ENCODE measurements around the gene MOAP1.
"Not testable (repeated sequence)": the region's sequence is repeated elsewhere in the genome, so short reads cannot be mapped to it uniquely, and the experiment has no call there.

The MOAP1 gene

DNA sequence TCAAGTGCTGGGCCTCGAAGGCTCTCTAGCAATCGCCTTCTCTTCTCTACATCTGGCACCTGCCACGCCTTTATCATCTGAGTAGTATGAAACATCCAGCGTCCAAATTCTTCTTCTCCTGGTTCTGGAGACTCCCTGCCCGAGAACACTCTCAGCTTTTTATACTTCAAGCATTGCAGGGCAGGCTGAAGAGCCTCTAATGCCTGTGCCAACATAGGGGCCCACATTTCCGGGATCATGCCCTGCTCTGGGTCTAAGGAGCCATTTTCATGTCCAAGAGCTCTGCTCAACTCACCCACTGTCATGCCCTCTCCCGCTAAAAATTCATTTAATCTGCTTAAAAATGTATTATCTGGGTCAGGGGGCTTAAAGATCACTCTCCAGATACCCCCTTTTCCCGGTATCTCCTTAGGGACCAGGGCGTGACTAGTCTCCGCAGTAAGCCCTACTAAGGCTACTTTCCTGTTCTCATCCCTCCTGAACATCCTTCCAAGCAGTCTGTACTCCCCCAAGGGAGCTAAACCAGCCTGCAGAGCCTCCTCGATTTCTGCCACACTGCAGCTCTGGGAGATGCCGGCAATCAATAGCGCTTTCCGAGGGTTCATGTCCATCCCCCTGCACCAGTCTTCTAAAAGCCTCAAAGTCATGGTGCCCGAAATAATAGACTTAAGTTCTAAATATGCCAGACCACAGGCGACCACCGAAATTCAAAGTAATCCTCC is 940 bp downstream of the MOAP1 start:
- TF ChIP-seq, protein P1, sequence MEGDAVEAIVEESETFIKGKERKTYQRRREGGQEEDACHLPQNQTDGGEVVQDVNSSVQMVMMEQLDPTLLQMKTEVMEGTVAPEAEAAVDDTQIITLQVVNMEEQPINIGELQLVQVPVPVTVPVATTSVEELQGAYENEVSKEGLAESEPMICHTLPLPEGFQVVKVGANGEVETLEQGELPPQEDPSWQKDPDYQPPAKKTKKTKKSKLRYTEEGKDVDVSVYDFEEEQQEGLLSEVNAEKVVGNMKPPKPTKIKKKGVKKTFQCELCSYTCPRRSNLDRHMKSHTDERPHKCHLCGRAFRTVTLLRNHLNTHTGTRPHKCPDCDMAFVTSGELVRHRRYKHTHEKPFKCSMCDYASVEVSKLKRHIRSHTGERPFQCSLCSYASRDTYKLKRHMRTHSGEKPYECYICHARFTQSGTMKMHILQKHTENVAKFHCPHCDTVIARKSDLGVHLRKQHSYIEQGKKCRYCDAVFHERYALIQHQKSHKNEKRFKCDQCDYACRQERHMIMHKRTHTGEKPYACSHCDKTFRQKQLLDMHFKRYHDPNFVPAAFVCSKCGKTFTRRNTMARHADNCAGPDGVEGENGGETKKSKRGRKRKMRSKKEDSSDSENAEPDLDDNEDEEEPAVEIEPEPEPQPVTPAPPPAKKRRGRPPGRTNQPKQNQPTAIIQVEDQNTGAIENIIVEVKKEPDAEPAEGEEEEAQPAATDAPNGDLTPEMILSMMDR (IDR thresholded peaks at IDR 0.05; ENCODE audit: borderline replicate concordance, insufficient read depth, low read depth, low read length) = no peak
- peak overlapping the region; percentile 98 for H3K4me3 ChIP-seq (ENCODE audit: low read depth, low read length)

DNA sequence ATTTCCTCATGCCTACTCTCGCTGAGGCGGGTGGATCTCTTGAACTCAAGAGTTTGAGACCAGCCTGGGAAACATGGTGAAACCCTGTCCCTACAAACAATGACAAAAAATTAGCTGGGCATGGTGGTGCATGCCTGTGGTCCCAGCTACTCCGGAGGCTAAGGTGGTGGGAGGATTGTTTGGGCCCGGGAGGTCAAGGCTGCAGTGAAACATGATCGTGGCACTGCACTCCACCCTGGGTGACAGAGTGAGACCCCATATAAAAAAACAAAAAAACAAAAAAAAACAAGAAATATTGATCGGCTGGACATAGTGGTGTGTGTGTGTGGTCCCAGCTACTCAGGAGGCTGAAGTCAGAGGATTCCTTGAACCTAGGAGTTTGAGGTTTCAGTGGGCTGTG is 9.2 kb downstream of the MOAP1 start:
- TF ChIP-seq, protein P1 (IDR thresholded peaks at IDR 0.05; ENCODE audit: borderline replicate concordance, insufficient read depth, low read depth, low read length) = no peak
- H3K4me3 ChIP-seq (ENCODE audit: low read depth, low read length) = no peak overlapping the region

DNA sequence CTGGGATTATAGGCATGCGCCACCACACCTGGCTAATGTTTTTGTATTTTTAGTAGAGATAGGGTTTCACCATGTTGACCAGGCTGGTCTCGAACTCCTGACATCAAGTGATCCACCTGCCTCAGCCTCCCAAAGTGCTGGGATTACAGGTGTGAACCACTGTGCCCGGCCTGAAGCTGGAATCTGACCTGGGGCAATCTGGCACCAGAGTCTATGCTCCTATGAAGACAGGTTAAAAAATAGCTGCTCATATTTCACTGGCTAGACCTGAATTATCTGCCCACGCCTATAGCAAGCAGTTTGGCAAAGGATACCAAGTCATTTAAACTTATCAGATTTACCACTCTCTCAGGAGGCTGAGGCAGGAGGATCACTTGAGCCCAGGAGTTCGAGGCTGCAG is 10.0 kb downstream of the MOAP1 start:
- not testable (repeated sequence) for H3K4me3 ChIP-seq (ENCODE audit: low read depth, low read length)

DNA sequence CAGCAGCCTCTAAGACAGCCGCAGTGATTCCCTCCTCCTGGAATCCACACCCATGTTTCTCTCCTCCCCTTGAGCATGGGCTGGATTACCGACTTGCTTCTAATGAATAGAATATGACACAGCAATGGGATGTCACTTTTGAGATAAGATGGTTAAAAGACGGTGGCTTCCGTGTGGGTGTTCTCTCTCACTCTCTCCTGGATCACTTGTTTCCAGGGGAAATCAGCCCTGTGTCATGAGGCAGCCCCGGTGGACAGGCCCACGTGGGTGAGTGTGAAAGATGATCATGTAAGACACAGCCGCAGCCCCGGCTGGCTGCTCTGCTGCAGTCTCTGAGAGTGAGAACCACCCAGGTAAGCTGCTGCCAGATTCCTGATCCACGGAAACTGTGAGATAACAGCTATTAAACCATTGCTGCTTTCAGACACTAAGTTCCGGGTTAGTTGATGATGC is 10.7 kb downstream of the MOAP1 start:
- TF ChIP-seq, protein P1 (IDR thresholded peaks at IDR 0.05; ENCODE audit: borderline replicate concordance, insufficient read depth, low read depth, low read length) = no peak

DNA sequence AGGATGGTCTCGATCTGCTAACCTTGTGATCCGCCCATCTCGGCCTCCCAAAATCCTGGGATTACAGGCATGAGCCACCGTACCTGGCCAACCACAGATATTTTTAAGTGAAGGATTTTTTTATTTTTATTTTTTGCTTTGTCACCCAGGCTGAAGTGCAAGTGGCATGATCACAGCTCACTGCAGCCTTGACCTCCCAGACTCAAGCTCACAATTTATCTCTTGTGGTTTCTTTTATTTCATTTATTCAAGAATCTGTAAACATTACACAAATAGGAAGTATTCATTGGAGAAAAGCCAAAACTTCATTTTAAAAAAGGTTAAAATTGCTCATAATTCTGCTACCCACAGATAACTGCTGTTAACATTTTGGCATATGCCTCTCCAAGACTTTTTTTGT is 13.3 kb downstream of the MOAP1 start:
- TF ChIP-seq, protein P1 (IDR thresholded peaks at IDR 0.05; ENCODE audit: borderline replicate concordance, insufficient read depth, low read depth, low read length) = no peak
- no peak overlapping the region for H3K4me3 ChIP-seq (ENCODE audit: low read depth, low read length)

More for the DNA sequence above, 10.7 kb downstream of the MOAP1 start:
- no peak overlapping the region for H3K4me3 ChIP-seq (ENCODE audit: low read depth, low read length)

DNA sequence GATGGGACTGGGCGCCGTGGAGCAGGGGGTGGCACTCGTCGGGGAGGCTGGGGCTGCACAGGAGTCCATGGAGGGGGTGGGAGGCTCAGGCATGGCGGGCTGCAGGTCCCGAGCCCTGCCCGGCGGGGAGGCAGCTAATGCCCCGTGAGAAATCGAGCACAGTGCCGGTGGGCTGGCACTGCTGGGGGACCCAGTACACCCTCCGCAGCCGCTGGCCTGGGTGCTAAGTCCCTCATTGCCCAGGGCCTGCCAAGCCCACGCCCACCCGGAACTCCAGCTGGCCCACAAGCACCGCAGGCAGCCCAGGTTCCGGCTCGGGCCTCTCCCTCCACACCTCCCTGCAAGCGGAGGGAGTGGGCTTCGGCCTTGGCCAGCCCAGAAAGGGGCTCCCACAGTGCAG is 14.6 kb downstream of the MOAP1 start:
- not testable (repeated sequence) for H3K4me3 ChIP-seq (ENCODE audit: low read depth, low read length)

DNA sequence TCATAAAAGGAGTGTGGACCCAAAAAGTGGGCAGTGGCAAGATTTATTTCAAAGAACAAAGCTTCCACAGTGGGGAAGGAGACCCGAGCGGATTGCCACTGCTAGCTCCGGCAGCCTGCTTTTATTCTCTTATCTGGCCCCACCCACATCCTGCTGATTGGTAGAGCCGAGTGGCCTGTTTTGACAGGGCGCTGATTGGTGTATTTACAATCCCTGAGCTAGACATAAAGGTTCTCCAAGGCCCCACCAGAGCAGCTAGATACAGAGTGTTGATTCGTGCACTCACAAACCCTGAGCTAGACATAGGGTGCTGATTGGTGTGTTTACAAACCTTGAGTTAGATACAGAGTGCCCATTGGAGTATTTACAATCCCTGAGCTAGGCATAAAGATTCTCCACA is 15.1 kb downstream of the MOAP1 start:
- H3K4me3 ChIP-seq (ENCODE audit: low read depth, low read length) = not testable (repeated sequence)

DNA sequence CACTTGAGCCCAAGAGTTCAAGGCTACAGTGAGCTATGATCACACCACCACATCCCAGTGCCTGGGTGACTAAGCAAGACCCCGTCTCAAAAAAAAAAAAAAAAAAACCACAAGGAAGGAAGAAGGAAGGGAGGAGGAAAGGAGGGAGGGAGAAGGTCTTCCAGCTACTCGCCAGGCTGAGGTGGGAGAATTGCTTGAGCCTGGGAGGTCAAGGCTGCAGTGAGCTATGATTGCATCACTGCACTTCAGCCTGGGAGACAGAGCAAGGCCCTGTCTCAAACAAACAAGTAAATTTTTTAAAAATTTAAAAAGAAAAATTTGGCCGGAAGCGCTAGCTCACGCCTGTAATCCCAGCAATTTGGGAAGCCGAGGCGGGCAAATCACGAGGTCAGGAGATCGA is 16.1 kb downstream of the MOAP1 start:
- H3K4me3 ChIP-seq (ENCODE audit: low read depth, low read length) = not testable (repeated sequence)

DNA sequence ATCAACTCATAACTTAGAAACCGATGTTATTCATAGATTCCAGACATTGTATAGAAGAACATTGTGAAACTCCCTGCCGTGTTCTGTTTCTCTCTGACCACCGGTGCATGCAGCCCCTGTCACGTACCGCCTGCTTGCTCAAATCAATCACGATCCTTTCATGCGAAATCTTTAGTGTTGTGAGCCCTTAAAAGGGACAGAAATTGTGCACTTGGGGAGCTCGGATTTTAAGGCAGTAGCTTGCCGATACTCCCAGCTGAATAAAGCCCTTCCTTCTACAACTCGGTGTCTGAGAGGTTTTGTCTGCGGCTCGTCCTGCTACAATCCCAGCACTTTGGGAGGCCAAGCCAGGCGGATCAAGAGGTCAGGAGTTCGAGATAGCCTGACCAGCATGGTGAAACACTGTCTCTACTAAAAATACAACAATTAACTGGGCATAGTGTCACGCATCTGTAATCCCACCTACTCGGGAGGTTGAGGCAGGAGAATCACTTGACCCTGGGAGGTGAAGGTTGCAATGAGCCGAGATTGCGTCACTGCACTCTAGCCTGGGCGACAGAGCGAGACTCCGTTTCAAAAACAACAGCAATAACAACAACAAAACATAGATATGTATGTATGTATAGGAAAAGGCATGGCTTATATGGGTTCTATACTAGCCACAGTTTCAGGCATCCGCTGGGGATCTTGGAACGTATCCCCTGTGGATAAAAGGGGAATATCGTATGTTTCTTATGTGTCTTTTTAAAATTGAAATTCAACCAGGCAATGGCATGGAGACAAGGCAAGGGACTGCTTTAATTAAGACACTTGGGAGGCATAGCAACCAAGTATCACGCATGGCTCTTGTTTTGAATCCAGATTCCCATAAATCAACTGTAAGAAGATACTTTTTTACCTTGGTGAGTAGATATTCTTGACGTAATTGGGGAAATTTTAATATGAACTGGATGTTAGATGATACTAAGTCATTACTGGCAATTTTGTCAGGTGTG is 19.1 kb downstream of the MOAP1 start:
- H3K4me3 ChIP-seq (ENCODE audit: low read depth, low read length) = not testable (repeated sequence)

Data from GM12875 (cell line).